HG02973 (cell line): Measurements from ENCODE around the gene TRRAP.
"Not testable (repeated sequence)": the region's sequence is repeated elsewhere in the genome, so short reads cannot be mapped to it uniquely, and the experiment has no call there.

Experiments used
- ATAC-seq: cut with Tn5 transposase; IDR thresholded peaks from one replicate; pipeline ENCODE4 v1.9.1; 2021; ENCODE audit warnings: moderate library complexity; ENCODE audit not compliant: unreplicated experiment

Gene TRRAP

GRCh38 chr7:99044858-99045257 is 166.5 kb downstream of the TRRAP start:
- not testable (repeated sequence) for ATAC-seq

- ATAC-seq: not testable (repeated sequence)
These were observed 167.9 kb downstream of the TRRAP start for GRCh38 chr7:99046262-99046661.

GRCh38 chr7:99046722-99047121 is 168.4 kb downstream of the TRRAP start:
- ATAC-seq: no peak

- ATAC-seq: no peak
These were observed 169.3 kb downstream of the TRRAP start for GRCh38 chr7:99047526-99048077.

- no peak for ATAC-seq
These were observed 172.6 kb downstream of the TRRAP start for GRCh38 chr7:99050971-99051370.

GRCh38 chr7:99054781-99055180 is 176.4 kb downstream of the TRRAP start:
- no peak for ATAC-seq

GRCh38 chr7:99061001-99061776 is 182.9 kb downstream of the TRRAP start:
- no peak for ATAC-seq
